ENCODE results near the gene CYB561D2.

The CYB561D2 gene

DNA sequence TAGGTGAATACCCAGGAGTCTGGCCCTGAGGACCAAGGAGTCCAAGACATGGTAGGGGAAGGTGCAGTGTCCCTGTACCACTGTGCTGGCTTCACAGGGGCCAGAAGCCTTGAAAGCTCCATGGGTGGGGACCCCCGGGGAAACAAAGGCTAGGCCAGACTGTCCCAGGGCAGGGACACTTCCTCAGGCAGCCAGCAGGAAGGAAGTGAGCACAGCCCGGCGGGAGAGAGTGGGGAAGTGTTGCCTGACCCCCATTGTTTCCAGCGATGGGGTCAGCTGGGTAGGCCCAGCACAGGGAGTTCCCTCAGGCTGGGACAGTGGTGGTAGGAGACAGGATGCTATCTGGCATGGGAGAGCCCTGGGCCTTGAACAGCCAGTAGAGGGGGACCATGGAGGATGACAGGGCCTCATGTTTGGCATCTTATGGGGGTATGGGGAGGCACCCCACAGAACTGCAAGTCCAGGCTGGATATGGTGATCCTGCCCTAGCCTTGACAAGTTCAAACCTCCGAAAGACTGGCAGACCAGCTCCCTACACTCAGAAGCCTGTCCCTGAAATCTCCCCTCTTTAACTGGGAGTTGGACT is 27.0 kb upstream of the CYB561D2 start:
- DNase-seq (ENCODE audit: low read depth in 2 of 2): no peak

DNA sequence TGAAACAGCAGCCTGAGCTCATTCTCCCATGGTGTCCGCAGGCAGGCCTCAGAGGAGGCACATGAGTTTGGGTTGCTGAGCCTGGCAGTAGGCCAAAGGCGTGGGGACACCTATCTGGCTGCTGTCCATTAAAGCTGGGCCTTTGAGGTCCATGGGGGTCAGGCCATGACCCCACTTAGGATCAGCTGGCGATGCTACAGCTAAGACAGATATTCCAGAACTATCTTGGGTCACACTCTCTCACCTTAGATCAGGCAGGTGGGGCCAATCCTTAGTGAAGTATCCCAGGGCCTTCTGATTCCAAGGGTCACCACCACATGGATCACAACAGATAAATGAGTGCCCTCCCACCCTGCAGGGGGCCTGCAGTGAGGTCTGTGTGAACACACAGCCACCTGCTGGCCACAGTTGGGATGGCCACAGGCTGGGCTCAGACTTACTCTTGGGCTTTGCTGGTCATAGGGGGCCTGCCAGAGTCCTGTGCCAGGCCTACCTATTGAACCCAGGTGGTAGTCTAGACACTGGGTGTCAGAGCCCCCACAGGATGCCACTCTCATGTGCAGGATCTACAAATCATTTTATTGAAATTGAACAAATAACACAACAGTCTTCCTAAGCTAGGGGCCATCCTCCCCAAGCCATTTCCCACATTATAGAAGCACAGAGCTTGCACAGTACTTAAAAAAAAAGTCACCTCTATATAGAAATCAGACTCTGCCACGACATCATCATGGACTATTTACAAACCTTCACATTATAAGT is 26.1 kb upstream of the CYB561D2 start:
- no peak for DNase-seq (ENCODE audit: low read depth in 2 of 2)

DNA sequence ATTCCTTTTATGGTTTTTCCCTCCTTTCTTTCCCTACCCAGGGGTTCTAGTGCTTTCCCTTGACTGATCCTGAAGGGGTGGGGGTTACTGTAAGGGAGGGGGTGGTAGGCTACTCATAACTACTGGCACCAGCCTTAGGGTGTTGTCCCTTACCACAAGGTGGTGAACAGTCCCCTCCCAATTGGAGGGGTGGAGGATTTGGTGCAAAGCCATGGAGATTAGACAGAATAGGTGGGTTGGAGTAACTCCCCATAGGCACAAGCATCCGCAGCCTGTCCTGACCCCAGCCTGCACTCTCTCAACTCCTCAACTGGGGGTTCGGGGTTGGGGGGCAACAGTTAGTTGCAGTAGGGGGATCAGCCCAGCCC is 25.6 kb upstream of the CYB561D2 start:
- no peak for DNase-seq (ENCODE audit: low read depth in 2 of 2)

DNA sequence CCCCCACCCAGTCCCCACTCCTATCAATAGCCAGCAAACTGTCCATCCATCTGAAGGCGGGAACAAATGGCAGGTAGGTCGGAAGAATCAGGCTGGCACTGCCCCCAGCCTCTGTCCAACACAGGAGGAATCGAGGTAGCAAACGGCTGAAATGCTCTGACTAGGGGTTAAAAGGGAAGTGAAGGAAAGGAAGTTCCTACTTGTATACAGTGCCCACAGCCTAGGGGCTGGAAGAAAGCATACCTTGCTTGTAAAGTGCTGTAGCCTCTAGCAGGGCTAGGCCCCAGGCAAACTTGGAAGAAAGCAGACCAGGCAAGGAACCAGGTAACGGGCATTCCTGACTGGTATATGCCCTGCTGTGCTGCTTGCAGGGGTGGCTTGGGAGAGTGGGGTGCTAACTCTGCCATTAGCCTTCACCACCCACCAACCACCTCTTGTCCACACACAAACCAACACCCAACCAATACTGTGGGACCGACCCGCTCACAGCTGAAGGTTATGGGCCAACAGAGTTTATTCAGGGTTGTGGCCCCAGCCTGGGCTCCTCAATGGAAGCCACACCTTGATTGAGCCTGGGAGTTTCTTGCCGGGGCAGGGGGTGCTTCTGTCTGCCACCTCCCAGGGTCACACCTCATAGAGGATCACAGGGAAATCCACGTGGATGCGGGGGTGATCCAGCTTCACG is 25.0 kb upstream of the CYB561D2 start:
- DNase-seq (ENCODE audit: low read depth in 2 of 2): no peak

DNA sequence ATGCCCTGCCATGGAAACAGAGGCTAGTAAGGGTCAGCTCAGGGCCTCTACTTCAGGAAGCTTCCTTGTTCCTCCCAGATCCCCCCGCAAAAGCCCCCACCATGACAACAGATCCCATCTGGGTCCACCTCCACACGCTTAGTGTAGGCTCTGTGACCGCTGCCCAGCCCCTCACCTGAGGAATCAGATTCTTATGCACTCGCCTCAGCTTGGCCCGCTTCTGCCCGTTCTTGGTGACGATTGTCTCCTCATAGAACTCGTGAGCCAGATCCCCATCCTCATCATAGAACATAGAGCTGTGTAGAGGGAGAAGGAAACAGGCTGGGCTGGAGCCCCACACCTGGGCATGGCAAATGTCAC is 24.5 kb upstream of the CYB561D2 start:
- DNase-seq (ENCODE audit: low read depth in 2 of 2): no peak

DNA sequence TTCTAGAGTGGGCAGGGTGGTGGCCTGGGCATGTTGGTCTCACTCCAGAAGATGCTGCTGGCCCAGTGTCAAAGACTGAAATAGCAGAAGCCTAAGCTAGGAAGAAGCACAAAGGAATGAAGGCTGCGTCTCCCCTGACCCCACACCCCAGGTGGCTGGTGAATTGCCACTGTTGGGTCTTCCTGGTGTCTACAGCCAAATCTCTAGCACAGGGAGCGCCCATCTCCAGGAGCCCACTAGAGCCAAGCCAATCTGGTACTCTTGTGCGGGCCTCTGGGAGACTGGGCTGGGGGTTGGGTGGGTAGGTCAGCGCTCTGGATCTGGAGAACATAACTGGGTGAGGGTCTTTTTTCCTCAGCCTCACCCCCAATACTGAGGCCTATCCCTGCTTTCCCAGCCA is 23.5 kb upstream of the CYB561D2 start:
- DNase-seq (ENCODE audit: low read depth in 2 of 2): no peak

DNA sequence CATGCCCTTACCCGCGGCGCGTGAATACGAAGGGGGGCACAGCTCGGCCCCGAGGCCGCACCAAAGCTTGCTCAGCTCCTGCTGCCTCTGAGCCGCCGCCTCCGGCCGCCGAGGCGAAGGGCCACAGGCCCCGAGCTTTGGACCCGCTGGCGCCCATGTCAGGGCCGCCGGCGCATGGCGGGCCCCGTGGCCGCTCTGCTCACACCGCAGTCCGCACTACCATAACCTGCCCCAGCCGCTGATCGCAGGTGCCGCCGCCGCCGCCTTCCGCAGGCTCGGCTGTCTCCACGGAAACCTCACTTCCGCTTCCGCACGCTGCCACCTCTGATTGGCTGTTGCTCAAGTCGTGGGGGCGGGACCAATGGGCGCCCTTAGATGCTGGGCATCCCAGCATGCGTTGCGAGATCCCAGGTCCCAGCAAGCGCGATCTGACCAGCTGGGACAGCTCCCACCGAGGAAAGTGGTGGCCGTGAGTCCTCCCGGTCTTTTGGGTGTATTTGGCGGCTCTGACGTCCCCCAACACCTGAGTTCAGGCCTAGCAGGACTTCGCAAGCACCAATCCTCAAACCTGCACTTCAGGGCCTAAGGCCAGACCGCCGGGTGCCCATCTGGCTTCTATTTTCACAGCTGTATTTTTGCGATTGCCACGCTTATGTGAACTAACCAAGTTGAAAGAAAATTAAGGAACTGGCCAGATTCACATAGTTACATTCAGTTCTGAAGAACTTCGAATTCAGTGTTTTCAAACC is 22.5 kb upstream of the CYB561D2 start, which contains the start of gene TUSC2:
Gene TUSC2, minus strand, starts transcription at position 281 of the 749 bp plus-strand sequence. Its CDS starts 124 bp downstream, at position 157.
- peak; percentile 79 for DNase-seq (ENCODE audit: low read depth in 2 of 2)

DNA sequence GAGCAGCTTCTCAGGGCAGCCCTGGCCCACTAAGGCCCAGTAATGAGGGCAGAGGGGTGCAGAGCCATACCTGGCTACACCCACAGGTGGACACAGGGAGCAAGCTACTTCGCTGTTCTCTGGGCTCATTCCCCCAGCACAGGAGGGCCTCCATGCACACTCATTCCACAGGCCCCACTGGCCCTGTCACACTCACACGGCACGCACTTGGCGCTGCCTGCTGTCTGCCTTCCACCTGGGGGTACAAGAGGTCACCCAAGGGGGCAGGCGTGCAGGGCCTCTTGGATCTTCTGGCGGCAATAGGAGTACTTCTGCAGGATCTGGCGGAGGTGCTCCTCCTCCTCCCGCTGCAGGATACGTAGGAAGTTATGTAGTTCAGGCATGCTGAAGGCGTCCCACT is 20.3 kb upstream of the CYB561D2 start:
- no peak for DNase-seq (ENCODE audit: low read depth in 2 of 2)

DNA sequence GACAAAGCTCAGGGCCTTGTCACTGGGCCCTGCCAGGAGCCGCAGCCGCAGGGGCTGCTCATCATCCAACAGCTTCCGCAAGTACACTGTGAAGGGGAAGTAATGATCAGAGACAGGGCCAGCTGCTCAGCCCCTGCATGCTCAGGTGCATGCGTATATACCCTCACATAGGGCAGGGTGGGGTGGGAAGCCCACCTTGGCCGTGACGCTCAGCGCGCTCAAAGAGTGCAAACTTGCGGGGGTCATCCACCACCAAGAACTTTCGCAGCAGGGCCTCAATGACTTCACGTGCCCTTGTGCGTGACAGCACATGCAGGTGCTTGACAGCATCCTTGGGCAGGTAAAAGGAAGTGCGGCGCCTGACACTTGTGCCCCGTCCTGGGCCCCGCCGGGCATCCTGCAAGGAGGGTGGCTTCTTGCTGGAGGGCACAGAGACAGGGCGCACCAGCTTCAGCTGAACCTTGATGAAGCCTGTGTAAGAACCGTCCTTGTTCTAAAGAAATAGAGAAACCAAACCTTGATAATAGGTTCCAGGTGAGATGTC is 19.2 kb upstream of the CYB561D2 start:
- no peak for DNase-seq (ENCODE audit: low read depth in 2 of 2)

DNA sequence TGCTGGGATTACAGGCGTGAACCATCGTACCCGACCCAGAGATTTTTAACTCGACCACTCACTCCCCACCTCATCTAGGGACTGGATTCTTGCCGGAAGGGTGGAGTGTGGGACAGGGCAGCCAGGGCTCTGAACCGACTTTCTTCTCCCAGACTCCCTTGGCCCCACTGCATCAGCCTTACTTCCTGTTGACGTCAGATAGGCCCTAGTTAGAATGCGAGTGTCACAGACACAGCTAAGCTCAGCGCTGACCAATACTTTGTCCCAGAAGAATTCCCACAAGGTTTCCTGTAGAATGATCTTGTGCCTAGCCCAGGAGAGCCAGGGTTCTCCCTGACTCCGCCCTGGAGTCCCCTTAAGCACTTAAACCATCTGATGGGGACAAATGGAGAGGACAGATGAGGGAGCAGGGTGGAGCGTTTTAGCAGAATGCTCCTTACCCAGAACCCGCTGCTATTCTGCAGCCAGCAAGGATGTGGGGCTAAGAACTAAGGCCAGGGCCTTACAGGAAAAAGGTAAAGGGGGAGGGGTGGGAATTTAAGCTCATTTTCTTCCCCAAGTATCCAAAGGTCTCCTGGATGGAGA is 16.8 kb upstream of the CYB561D2 start:
- no peak for DNase-seq (ENCODE audit: low read depth in 2 of 2)

DNA sequence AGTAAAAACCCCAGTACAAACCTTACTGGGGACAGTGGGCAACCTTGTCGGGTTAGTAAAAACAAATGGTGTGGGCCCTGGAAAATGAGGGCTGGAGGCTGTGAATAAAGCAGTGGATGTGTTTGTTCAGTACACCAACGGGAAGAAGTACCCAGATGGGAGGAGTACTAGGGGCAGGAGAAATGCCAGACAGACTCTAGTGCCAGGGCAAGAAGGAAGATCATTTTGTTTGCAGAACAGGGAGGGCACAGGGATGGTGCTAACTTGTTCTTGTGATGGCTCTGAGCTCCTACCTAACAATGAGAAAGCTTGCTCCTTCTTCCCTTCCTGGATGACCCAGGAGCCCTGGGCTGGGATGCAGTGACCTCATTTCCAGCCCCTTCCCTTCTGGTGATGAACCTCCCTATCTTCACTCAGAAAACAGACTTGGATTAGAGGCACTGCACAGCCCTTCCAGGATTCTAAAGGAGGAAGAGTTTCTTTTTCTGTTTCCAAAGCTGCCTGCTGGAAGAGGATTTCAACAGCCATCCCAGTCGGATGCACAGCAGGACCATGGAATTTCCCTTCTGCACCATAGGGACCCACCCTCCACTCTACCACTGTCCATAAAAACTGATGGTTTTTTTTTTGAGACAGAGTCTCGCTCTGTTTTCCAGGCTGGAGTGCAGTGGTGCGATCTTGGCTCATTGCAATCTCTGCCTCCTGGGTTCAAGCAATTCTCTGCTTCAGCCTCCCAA is 16.2 kb upstream of the CYB561D2 start:
- no peak for DNase-seq (ENCODE audit: low read depth in 2 of 2)

DNA sequence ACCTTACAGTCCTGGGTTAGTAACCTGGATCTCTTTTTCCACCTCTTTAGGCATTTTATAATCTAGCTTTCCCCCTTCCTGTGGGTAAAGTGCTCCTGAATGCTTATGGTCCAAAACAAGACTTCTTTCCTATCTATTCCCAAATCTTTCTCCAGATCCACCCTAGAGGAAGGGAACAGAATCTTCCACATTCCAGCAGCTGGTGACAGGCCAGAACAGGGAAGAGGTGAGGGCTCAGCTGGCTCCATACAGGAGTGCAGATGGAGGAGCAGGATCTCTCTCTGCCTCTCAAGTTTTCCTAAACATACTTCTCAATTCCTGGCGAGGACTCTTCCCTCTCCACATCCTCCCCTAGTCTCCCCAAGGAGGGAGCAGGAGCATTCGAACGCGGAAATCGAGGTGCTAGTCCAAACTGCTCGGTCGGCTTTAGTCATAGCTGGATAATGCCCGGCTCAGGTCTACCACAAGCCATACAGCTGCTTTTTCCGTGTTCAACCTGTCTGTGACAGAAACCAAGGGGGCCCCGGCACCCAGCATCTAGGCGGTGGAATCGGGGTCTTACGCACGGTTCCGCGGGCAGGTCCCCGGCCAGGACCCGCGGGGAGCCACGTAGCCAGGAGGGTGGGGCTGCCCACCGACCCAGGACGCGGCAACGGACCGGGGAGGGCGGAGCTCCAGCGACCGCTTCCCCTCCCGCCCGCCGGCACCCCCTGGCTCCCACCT is 14.0 kb upstream of the CYB561D2 start:
- no peak for DNase-seq (ENCODE audit: low read depth in 2 of 2)

DNA sequence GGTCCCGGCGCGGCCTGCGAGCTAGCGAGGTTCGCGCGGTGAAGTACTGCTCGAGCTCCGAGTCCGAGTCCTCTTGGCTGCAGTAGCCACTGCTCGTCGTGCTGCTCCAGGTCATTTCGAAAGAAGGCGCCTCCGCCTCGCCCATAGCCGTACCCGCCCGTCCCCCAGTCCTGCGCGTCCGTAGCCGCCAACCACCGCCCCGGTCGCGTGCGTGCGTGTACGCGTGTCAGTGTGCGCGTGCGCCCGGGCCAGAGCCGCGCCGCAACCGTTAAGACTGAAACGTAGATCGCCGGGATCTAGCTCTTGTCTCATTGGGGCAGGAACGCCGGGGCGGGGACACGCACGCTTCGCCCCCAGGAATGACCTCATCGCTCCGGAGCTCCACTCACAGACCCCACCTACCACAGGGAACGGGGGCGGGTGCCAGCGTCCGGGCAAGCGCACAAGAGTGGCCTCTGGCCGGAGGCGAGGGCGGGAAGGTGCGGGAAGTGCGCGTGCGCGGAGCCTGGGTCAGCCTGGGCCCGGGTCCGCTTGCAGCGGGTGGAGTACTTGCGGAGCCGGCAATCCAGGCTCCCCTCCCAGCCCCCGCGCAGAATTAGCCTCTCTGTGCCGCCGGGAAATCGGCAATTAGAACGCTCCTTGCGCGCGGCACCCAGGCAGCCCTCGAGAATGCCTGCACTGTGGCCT is 13.3 kb upstream of the CYB561D2 start:
- DNase-seq (ENCODE audit: low read depth in 2 of 2): peak; percentile 96 to 97

DNA sequence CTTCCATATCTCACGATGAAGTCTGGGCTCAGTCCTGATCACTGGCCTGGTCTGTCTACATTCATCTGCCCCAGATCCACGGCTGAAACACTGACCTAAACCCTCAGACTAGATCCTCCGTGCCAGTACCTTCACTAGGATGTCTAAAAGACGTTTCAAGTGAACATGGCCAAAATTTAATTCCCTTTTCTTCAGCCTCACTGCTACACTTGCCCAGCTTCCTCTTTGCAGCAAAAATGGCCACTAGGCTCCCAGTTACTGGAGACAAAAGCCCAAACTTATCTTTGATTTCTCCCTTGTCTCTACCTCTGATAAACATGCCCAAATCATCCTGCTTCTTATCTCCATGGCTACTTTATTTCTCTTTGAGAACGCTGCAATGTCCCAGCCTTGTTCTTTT is 11.7 kb upstream of the CYB561D2 start:
- no peak for DNase-seq (ENCODE audit: low read depth in 2 of 2)

DNA sequence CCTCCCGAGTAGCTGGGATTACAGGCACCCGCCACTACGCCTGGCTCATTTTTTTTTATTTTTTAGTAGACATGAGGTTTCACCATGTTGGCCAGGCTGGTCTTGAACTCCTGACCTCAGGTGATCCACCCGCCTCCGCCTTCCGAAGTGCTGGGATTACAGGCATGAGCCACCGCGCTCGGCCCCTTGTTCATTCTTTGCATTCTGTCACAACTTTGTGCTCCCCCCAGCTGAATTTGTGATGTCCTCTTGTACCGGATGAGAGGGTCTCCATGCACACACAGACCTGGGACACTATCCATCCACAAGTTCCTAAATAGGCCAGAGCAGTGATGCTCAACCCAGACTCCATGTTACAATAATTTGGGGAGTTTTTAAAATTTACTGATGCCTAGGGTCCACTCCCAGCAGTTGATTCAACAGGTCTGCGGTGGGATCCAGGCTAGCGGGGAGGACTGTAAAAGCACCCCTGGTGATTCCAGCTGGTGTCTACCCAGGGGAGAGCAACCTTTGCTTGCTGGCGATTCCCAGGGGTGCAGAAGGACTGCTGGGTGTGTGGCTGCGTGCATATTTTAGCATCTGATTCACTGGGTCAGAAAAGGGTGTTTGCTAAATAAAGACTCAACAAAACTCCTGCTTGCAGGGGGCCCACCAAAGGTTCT is 11.0 kb upstream of the CYB561D2 start:
- DNase-seq (ENCODE audit: low read depth in 2 of 2): no peak

DNA sequence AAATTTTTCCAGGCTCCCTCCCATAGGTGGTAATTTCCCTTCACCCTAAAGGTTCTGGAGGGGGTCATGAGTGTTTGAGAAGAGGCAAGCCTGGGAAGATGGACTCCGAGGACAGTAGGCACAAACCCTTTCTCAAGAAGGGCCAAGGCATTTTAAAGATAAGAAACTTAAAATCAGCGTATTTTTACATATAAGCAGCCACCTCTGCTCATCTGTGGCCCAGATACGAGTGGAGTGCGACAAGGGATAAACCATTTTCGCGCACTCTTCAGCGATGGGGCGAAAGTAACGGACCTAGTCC is 10.6 kb upstream of the CYB561D2 start:
- no peak for DNase-seq (ENCODE audit: low read depth in 2 of 2)

DNA sequence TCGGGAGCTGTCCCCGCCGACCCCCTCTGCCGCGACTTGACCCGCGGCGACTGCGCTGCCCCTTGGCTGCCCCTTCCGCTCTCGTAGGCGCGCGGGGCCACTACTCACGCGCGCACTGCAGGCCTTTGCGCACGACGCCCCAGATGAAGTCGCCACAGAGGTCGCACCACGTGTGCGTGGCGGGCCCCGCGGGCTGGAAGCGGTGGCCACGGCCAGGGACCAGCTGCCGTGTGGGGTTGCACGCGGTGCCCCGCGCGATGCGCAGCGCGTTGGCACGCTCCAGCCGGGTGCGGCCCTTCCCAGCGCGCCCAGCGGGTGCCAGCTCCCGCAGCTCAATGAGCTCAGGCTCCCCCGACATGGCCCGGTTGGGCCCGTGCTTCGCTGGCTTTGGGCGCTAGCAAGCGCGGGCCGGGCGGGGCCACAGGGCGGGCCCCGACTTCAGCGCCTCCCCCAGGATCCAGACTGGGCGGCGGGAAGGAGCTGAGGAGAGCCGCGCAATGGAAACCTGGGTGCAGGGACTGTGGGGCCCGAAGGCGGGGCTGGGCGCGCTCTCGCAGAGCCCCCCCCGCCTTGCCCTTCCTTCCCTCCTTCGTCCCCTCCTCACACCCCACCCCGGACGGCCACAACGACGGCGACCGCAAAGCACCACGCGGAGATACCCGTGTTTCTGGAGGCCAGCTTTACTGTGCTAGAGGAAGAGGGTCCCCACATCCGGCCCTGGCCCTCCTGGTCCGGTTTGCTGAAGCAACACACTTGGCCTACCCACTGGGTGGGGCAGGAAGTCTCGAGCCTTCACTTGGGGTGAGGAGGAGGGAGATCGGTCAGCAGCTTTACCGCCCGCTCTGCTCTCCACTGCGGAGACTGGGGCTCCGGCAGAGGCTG is 10.0 kb upstream of the CYB561D2 start, which contains the start of gene RASSF1:
Gene RASSF1, minus strand, starts transcription at position 389 of the 882 bp plus-strand sequence. Its CDS starts 31 bp downstream, at position 358.
- DNase-seq (ENCODE audit: low read depth in 2 of 2): no peak

DNA sequence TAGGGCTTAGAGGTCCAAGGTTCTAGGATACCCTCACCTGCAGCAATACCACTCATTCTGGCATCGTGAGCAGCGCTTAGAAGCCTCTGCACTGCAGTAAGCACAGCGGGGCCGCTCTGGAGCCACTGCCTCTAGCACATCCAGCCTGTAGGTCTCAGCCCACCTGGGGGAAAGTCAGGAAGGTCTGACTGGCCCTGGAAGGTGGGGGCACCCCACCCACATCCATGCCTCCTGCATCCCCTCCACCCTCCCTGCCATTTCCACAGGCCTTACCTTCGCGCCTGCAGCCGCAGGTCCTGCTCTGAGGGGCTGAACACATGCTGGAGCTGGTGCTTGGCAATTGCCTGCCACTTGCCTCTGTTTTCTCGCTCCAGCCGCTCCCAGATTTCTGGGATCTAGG is 9.1 kb upstream of the CYB561D2 start:
- DNase-seq (ENCODE audit: low read depth in 2 of 2): no peak
